ENCODE results near the gene RBM44.
"Not testable (repeated sequence)": the region's sequence is repeated elsewhere in the genome, so short reads cannot be mapped to it uniquely, and the experiment has no call there.

The RBM44 gene

DNA sequence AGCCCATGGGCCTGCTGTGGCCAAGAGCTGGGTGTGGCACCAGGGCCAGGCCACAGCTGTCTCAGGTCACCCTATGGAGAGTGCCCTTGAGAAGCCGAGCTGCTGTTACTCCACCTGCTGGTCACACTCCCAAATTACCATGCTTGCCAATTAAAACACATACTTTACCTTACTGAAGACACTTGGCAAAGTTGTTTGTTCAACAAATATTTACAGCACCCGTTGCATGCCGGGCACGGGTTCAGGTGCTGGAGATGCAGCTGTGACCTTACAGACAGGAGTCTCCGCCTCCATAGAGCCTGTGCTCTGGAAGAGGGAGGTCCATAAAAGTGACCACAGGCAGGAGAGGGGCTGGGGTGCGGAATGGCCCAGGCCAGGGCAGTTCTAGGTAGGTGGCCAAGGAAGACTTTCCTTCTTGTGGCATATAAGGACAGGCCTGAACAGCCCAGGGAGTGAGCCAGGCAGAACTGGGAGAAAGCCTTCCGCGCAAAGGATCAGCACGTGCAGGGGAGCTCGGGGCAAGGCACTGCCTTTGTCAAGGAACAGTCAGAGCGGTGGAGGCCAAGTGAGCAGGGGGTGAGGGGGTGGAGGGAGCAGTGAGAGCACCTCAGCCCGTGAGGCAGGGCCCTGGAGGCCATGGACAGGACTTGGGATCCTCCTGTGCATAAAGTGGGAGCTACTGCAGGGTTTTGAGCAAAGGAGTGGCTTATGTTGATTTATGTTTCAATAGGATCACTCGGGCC lies 23.6 kb upstream of the RBM44 start:
- DNase-seq (ENCODE audit: low read depth in 3 of 3): peak in 2 of 3 donors; percentile 18 to 31

DNA sequence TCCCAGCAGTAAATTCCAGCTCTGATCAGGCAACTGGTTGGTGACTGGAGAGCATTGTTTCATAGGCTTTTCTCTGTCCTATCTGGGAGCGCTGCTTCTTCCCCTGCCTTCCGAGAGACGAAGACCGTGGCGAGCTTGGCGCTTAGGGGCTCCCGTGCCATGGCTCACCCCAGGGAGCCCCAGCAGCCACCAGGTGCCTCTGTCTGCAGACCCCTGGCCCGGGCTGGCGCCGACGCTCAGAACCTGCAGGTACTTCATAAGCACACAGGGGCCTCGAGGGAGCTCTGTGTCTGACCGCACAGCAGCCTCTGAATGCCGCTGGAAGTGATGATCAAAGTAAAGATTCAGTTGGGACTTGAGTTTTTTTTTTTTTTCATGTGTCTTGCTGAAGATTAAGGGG lies 19.1 kb upstream of the RBM44 start:
- DNase-seq (ENCODE audit: low read depth in 3 of 3): no peak

DNA sequence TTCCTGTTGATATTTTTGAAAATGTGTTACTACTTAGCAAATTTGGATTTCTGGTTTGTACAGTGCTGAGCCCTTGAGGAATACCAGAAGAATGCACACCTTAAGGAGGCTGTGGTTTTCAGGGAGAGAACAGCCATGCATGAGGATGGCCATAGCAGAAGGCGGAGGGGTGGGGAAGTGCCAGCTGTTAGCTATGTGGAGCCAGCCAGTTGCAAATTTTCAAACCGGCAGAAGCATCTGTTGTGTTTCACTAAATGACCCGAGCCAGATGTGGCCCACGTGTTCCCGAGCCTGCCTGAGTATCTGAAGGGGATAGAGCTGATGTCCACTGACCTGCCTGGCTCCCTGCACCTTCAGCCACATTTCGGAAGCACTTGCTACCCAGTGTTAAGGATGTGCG lies 16.4 kb upstream of the RBM44 start:
- no peak for DNase-seq (ENCODE audit: low read depth in 3 of 3)

DNA sequence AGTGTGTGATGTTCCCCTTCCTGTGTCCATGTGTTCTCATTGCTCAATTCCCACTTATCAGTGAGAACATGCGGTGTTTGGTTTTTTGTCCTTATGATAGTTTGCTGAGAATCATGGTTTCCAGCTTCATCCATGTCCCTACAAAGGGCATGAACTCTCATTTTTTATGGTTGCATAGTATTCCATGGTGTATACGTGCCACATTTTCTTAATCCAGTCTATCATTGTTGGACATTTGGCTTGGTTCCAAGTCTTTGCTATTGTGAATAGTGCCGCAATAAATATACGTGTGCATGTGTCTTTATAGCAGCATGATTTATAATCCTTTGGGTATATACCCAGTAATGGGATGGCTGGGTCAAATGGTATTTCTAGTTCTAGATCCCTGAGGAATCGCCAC lies 14.9 kb upstream of the RBM44 start:
- DNase-seq (ENCODE audit: low read depth in 3 of 3): not testable (repeated sequence)

DNA sequence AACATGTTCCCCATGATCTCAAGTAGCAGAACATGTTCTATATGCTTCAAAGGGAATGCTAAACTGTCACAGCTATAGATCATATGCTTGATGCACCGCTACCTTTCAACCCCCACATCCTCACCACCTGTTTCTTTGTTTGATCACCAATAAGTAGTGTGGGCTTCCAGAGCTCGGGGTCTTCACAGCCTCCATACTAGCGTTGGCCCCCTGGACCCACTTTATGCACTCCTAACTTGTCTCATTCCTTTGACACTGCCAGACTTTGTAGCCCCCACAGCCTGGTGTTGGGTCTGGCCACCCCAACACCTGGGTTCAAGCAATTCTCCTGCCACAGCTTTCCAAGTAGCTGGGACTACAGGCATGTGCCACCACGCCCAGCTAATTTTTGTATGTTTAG lies 11.6 kb upstream of the RBM44 start:
- DNase-seq (ENCODE audit: low read depth in 3 of 3): no peak

DNA sequence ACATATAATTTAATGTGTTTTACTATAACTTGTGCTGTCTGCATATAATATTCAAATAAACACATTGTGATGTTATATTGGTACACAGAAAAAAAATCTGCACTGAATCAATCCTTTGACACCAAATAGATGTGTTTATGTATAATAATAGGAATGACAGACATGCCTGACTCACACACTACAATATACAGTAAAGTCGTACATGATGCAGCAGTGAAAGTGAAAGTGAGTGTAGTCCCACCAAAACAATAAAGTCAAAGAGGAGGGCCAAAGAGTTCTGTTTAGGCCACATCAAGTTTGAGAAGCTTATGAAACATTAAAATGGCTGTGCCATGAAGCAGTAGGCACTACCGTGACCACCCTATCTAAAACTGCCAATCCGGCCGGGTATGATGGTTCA lies 8.2 kb upstream of the RBM44 start:
- no peak for DNase-seq (ENCODE audit: low read depth in 3 of 3)

DNA sequence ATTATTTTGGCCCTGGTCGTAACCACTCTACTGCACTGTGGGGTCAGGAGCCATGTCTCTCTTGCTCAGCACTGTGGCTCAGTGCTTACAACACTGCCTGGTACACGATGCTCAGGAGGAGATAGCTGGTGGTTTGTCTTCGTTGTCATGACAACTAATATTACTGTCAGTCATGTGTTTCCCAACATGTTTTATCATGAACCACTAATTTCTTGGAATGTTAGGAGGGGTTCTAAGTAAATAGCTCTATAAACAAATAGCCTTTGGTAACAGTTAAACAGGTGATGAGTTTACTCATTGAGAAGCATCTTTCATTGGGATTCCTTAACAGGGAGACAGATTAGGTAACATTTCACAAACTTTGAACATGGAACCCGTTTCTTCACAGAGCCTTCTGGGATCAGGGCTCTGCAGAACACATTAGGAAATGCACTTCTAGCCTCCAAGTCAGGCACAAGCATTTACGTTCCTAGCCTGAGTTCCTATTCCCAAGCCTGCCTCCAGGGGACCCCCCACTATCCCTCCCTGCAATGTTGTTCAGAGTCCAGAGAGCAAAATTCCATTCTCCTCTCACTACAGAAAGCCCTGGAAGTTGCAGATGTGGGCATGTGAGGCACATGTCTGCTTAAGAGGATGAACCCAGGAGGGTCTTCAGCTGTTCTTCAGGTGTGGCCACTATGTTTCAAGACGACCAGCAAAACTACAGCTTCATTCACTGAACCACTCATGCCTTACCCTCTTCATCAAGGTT lies 6.4 kb upstream of the RBM44 start:
- no peak for DNase-seq (ENCODE audit: low read depth in 3 of 3)

DNA sequence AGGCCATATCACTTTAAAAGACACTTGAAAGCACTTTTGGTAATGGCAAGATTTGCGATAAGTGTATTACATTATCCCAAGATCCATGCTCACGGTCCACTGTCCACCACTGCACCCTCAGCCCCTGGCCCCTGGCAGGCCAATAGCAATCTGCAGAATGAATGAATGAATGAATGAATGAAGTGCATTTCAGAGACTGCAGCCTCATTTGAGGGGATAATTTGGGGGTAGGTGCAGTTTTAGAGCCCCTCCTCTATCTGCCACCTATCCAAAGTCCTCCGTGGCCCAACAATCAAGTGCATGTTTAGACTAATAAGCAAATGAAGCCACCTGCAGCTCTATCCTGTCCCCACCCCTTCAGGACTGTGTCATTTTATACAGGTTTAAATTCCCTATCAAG lies 1.3 kb upstream of the RBM44 start:
- no peak for DNase-seq (ENCODE audit: low read depth in 3 of 3)

DNA sequence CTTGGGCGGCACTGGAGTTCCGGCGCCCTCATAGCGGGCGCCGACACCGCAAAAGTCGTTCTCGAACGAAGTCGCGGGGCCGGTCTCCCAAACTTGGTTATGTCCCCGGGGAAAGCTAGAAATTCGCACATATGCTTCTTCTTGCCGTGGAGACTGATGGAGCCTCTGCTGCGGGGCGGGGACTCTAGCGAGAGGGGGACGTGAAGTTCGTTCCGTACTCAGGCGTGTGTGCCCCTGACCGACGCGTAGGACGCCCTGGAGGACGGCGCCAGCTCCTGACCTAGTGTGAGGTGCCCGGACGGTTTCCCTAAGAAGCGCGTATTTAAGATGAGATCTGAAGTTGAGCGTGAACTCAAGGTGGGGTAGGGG lies 465 bp downstream of the RBM44 start:
- no peak for DNase-seq (ENCODE audit: low read depth in 3 of 3)

DNA sequence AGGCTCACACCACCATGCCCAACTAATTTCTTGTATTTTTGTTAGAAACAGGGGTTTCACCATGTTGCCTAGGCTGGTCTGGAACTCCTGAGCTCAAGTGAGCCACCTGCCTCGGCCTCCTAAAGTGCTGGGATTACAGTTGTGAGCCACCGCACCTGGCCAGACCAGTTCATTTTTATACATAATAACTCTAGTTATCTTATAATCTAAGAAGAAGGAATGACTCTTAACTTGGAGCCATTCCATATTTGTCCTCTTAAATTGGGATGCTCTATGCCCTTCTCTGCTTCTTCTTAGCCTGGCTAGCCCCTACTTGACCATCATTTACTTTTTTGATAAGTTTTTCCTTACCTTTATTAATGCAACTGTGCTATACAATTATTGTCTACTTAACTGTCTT lies 2.9 kb downstream of the RBM44 start:
- no peak for DNase-seq (ENCODE audit: low read depth in 3 of 3)

DNA sequence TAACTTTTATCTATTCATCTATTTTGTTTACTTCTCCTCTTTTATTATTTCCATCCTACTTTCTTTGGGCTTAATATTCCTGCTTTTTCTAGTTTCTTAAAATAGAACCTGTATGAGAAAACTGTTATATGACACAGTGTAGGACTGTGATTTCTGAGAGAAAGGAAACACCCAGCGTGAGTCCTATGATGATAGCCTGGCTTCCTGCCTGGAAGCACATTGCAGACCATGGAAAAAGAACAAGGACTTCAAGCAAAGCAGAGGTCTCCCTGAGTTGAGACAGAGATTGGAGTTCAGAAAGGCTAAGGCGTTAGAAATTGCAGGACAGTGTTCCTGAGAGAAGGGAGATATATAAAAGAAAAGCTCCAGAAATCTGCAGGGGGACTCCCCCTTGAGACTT lies 7.8 kb downstream of the RBM44 start:
- DNase-seq (ENCODE audit: low read depth in 3 of 3): no peak

DNA sequence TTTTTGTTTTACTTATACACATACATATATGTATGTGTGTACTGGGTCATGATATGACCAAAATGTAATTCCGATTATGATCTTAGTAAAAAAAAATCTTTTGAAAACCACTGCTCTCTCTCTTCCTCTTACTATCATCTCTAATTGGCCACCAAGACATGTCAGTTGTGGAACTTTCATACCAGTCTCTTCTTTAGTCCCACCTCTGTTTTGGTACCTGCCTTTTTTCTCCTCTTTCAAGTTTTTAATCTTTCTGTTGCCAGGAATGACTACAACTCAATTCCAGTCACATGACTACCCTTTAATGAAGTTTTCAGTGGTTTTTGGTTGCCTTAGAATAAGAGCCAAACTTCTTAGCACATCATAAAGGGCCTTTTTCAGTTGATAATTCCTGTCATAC lies 17.1 kb downstream of the RBM44 start:
- no peak for DNase-seq (ENCODE audit: low read depth in 3 of 3)

DNA sequence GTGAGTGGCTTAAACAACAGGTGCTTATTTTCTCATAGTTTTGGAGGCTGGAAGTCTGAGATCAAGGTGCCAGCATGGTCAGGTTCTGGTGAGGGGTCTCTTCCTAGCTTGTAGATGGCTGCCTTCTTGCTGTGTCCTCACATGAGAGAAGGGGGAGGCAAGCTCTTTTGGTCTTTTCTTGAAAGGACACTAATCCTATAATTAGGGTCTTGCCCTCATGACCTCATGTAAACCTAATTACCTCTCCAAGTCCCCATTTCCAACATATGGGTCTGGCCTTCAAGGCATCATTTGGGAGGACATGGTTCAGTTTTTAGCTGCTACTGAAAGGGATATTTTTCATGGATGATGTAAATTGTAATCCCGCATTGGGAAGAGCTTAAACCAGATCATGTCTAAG lies 18.0 kb downstream of the RBM44 start:
- no peak for DNase-seq (ENCODE audit: low read depth in 3 of 3)

DNA sequence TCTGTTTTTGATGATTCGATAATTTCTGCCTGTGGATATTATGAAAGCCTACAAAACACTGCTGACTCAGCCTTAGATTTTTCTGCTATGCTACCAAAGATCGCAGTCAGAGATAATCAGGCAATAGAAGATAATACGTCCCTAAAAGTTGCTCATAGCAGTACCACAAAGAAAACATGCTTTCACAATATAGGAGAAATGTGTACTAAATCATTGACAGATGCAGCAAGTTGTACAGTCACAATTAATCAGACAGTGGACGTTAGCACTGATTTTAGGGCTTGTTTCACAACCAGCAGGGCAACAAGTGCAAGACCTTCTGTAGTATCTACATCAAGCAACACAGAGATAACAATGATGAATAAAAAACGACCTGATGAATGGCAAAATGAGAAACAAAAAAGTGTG lies 19.5 kb downstream of the RBM44 start:
- no peak for DNase-seq (ENCODE audit: low read depth in 3 of 3)

DNA sequence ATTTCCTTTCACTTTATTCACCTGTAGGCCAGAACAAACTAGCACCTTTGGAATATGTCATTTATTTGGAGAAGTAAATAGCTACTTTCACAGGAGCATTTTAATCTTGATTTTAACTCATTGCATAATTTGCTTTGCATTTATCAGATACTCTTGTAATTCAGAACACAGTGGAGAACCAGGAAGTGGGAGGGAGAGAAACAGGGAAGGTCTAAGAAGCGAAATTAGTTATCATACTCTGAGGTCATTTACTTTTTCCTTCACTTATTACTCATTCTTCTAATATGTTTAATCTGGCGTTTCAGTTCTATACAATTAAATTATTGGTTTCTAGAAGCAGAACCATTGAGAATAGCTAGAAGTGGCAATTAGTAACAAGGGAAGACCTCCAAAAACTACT lies 20.7 kb downstream of the RBM44 start:
- DNase-seq (ENCODE audit: low read depth in 3 of 3): no peak

DNA sequence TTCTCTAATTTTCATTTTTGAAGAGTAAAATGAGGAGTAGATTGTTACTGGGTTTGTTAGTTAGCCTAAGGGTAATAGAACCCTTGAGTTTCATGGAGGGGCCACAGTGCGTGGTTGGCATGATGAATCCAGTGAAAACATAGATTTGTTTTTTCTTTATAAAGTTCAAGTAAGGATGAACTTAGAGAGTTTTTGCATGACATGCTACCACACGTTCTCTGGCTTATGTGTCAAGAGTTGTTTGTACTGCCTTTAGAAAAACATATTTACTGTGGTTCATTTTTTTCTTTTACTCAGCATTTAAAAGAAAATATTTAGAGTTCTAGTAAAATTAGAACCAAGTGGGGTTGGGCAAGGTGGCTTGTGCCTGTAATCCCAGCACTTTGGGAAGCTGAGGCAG lies 21.8 kb downstream of the RBM44 start:
- DNase-seq (ENCODE audit: low read depth in 3 of 3): no peak

DNA sequence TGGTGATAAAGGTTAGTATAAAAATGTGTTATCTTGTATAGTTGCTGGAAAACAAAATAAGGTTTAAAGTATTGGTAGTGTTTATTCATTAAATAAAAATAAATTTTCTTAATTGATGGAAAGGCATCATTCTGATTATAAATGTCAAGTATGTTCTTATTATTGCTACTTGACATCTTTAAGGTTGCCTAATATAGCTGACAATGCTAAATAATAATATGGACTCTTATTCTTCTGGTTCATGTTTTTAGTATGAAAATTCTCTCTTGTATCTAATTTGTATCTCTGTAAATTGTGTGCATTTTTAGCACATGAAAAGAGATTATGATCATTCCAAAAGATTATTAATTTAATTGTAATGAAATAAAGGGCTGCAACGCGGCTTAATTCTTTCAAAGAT lies 25.0 kb downstream of the RBM44 start:
- no peak for DNase-seq (ENCODE audit: low read depth in 3 of 3)

DNA sequence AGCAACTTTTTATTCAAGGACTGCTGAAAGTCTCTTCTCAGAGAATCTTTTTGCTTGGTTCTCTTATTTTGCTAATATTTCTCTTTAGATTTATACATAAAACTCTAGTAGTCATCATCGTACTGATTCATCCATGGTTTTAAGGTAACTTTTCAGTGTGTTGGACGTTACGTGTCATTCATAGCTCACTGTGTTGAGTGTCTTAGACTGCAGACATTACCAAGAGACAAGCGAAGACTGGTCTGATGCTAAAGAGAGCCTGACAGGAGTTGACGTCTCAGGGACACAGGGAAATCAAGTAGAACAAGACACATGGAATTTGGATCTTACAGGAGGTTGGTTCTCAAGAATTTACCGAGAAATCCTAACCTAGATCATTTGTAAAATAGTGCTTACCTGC lies 25.5 kb downstream of the RBM44 start:
- no peak for DNase-seq (ENCODE audit: low read depth in 3 of 3)

DNA sequence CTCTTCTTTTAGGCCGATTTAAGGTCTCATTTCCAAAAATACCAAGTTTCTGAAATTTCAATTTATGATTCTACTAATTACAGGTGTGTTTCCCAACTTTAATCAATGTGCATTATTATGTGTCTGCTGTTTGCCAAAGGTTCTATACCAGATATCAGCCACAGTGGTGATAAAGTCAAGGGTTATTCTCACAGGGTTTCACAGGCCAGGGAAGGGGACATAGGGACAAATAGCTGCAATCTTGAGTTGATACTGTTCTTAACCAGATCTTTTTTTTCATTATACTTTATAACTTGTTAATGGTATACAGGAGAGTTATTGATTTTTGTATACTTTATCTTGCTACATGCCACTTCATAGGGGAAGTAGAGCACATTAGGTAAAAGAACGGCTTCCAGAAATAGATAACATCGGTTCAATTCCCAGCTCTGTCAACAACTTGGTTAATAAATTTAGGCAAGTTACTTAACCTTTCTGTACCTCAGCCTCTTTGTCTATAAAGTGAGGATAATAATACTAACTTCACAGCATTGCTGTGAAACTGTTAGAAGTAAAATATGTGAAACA lies 28.9 kb downstream of the RBM44 start:
- DNase-seq (ENCODE audit: low read depth in 3 of 3): no peak

DNA sequence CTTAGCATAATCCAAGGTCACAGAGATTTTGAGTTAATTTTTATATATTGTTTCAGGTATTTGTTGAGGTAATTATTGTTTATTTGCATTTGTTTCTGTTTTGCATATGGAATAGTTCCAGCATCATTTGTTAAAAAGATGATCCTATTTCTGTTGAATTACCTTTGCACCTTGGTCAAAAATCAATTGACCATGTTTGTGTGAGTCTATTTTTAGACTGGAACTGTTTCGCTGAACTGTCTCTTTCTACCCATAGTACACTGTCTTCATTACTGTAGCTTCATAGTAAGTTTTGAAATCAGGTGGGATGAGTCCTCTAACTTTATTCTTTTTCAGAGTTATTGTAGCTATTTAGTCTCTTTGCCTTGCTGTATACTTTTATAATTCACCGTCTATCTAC lies 31.9 kb downstream of the RBM44 start:
- no peak for DNase-seq (ENCODE audit: low read depth in 3 of 3)

DNA sequence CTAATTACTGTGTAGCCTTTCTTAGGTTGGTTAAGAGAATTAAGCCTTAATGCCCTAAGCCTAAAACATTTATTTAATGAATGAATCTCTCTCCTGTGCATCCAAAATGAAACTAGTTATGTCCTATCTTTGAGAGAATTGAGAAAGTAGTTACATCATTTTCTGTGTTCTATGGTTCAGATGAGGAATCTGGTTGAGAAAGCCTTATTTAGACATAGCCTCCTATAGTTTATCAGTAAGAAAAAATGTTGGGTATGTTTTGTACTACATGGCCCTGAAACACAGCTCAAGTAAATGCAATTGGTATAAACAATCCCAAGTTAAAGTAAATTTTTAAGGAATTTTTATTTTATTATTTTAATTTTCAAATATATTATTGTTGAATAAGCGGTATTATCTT lies 35.0 kb downstream of the RBM44 start:
- DNase-seq (ENCODE audit: low read depth in 3 of 3): no peak

DNA sequence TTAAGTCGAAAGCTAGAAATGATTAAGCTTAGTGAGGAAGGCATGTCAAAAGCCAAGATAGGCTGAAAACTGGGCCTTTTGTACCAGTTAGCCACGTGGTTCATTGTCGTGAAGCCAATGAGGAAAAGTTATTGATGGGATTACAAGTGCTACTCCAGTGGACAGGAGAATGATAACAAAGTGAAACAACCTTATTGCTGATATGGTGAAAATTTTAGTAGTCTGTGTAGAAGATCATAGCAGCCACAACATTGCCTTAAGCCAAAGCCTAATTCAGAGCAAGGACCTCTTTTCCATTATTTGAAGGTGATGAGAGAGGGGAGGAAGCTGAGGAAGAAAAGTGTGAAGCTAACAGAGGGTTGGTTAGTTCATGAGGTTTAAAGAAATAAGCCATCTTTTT lies 36.8 kb downstream of the RBM44 start:
- no peak for DNase-seq (ENCODE audit: low read depth in 3 of 3)

DNA sequence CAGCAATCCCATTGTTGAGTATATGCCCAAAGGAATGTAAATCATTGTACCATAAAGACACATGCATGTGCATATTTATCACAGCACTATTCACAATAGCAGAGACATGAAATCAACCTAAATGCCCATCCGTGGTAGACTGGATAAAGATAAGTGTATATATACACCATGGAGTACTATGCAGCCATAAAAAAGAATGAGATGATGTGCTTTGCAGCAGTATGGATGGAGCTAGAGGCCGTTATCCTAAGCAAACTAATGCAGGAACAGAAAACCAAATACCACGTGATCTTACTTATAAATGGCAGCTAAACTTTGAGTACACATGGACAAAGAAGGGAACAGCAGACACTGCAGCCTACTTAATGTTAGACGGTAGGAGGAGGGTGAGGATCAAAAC lies 42.5 kb downstream of the RBM44 start:
- no peak for DNase-seq (ENCODE audit: low read depth in 3 of 3)
